ENCODE measurements around the gene AFDN.

DNA sequence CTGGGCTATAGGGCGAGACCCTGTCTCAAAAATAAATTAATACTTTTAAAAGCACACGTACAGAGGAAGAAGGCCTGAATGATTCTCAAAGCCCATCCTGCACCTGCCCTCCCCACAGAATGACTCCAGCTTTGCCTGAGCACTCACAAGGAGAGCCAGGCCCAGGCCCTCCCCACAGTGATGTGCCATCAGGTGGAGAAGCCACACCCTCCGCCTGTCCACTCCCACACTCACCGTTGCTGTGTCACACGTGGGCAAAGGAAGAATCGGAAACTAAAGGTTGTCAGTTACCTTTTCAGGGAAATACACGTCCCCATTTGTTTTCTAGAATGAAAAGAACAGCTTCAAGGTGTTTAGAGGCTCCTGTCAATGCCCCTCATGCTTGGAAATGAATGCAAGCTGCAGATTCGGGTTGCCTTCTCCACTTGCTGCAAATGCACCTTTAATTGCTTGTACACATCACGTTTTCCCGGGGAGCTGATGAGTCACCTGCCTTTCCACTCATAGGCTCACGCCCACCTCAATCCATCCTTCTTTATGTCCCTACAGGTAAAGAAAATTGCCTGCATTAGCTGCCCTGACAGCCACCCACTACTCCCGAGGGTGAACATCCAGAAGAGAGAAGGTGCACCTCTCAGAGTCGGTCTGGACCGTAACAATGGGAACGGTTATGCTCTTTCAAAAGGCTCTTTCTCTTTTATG is 45.5 kb upstream of the AFDN start:
- TF ChIP-seq, protein P1, sequence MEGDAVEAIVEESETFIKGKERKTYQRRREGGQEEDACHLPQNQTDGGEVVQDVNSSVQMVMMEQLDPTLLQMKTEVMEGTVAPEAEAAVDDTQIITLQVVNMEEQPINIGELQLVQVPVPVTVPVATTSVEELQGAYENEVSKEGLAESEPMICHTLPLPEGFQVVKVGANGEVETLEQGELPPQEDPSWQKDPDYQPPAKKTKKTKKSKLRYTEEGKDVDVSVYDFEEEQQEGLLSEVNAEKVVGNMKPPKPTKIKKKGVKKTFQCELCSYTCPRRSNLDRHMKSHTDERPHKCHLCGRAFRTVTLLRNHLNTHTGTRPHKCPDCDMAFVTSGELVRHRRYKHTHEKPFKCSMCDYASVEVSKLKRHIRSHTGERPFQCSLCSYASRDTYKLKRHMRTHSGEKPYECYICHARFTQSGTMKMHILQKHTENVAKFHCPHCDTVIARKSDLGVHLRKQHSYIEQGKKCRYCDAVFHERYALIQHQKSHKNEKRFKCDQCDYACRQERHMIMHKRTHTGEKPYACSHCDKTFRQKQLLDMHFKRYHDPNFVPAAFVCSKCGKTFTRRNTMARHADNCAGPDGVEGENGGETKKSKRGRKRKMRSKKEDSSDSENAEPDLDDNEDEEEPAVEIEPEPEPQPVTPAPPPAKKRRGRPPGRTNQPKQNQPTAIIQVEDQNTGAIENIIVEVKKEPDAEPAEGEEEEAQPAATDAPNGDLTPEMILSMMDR (IDR thresholded peaks at IDR 0.05) = no peak
- no peak for TF ChIP-seq EZH2 (IDR thresholded peaks at IDR 0.05)

Measured in neural progenitor cell (in vitro differentiated cells).